ENCODE measurements around the gene NRROS. TPM values are rescaled to one million over a fixed set of nuclear protein-coding genes. Genes with fewer than 3 reads are reported as not detected.

The NRROS gene
- total RNA-seq, 2 donors from 2014 or later = 17.2 to 27.7 TPM

DNA sequence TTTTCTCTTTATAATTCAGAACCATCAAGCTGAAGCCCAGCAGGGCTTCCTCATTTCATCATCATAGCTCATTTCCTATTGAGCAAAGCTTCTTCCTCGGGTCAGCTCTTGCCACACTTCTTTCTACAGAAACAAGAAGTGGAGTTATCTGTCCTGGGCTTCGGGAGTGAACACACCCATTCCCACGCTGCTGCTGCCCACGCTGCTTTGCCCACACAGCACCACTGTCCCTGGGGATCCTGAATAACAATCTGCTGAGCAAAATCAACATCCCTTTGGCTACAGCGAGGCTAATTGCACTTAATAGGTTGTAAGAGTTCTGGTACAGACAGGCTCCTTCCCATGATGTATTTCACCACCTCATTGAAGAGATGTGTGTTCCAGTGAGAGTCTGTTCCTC lies 48.9 kb downstream of the NRROS start:
- DNase-seq (ENCODE audit: low spot score in 2 of 2) (no peak), ATAC-seq (no peak)
- Mint-ChIP-seq H3K36me3 (no peaks in the 10 kb centered on the region), H3K27ac (peak overlapping the region in 1 of 2 donors; percentile 29), H3K9me3 (no peaks in the 10 kb centered on the region)

GRCh38 chr3:196689941-196690660 lies 50.6 kb downstream of the NRROS start:
- Mint-ChIP-seq H3K27ac (no peak overlapping the region), H3K9me3 (no peaks in the 10 kb centered on the region), H3K36me3 (no peaks in the 10 kb centered on the region)
- DNase-seq (ENCODE audit: low spot score in 2 of 2) = no peak
- no peak for ATAC-seq

DNA sequence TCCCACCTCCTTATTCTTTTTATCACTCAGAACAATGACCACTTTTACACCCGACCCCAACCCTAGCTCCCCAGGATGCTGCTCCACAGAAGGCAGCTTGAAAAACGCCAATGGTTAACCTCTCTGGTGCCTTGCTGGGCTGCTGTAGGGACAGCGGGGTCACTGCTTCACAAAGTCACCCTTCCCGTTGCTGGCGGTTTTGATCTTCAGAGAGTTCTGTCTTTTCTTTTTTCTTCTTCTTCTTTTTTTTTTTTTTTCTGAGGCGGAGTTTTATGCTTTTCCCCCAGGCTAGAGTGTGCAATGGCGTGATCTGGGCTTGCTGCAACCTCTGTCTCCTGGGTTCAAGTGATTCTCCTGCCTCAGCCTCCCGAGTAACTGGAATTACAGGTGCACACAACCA lies 51.9 kb downstream of the NRROS start:
- Mint-ChIP-seq H3K9me3 (no peaks in the 10 kb centered on the region), H3K27ac (no peak overlapping the region), H3K36me3 (no peaks in the 10 kb centered on the region)
- no peak for ATAC-seq
- DNase-seq (ENCODE audit: low spot score in 2 of 2) = no peak

- DNase-seq (ENCODE audit: low spot score in 2 of 2) (peak in 1 of 2 donors; percentile 13), ATAC-seq (no peak)
- H3K36me3 Mint-ChIP-seq = no peaks in the 10 kb centered on the region
- H3K27ac Mint-ChIP-seq = no peak overlapping the region
- no peaks in the 10 kb centered on the region for H3K9me3 Mint-ChIP-seq
These were observed 54.7 kb downstream of the NRROS start for GRCh38 chr3:196694202-196694638.

- peak; percentile 14 to 54 for ATAC-seq
- H3K36me3 Mint-ChIP-seq = no peaks in the 10 kb centered on the region
- peak overlapping the region; percentile 69 to 96 for H3K27ac Mint-ChIP-seq
- DNase-seq (ENCODE audit: low spot score in 2 of 2) = no peak
- no peaks in the 10 kb centered on the region for H3K9me3 Mint-ChIP-seq
These were observed 55.7 kb downstream of the NRROS start for GRCh38 chr3:196694941-196695848.

DNA sequence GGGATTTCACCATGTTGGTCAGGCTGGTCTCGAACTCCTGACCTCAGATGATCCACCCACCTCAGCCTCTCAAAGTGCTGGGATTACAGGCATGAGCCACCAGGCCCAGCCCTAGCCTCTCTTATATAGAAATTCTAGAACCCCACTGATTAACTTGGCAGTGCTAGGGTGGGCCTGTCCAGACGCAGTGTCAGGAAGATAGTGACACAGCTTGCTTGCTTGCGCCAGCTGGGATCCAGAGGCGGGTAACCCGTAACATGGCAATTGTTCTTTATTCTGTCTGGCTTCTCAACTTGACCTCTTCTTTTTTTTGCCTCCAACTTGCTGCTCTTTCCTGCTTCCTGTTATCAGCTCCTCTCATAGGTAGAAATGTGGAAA lies 56.3 kb downstream of the NRROS start:
- peak overlapping the region; percentile 69 to 96 for H3K27ac Mint-ChIP-seq
- no peaks in the 10 kb centered on the region for H3K9me3 Mint-ChIP-seq
- no peaks in the 10 kb centered on the region for H3K36me3 Mint-ChIP-seq

DNA sequence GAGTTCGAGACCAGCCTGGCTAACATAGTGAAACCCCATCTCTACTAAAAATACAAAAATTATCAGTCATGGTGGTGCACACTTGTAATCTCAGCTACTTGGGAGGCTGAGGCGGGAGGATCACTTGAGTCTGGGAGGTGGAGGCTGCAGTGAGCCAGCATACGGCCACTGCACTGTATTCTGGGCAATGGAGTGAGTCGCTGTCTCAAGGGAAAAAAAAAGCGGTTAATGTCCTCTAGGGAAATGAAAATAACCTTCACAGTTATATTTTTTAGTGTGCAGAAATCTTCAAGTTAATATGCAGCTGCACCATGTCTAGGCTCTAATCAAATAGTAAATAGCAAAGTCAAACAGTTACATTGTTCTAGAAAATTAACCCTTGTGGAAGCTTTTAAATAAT lies 57.8 kb downstream of the NRROS start:
- H3K9me3 Mint-ChIP-seq = no peaks in the 10 kb centered on the region
- H3K27ac Mint-ChIP-seq = no peak overlapping the region
- no peak for DNase-seq (ENCODE audit: low spot score in 2 of 2)
- H3K36me3 Mint-ChIP-seq = no peaks in the 10 kb centered on the region
- no peak for ATAC-seq

More for the DNA sequence above, 56.3 kb downstream of the NRROS start:
- ATAC-seq = peak; percentile 34 to 75
- DNase-seq (ENCODE audit: low spot score in 2 of 2) = no peak

- no peak for ATAC-seq
- DNase-seq (ENCODE audit: low spot score in 2 of 2) = no peak
- Mint-ChIP-seq H3K9me3 (no peaks in the 10 kb centered on the region), H3K27ac (peak overlapping the region in 1 of 2 donors; percentile 6), H3K36me3 (no peaks in the 10 kb centered on the region)
These were observed 60.3 kb downstream of the NRROS start for GRCh38 chr3:196699749-196700148.

DNA sequence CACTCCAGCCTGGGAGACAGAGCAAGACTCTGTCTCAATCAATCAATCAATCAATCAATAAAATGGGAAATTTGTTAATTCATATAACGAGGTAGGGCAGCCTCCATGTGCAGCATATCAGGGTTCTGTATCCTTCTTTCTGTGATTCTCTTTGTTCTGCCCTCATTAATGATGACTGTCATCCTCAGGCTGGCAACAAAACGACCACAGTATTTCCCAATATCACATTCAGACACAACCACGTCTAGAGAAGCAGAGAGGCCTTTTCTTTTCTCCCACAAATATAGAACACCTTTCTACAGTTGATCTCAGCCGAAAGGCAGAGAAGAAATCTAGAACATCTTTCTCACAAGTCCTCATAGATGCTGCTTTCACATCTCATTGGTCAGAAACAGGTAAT lies 61.3 kb downstream of the NRROS start:
- H3K27ac Mint-ChIP-seq = no peak overlapping the region
- no peaks in the 10 kb centered on the region for H3K9me3 Mint-ChIP-seq
- no peak for ATAC-seq
- DNase-seq (ENCODE audit: low spot score in 2 of 2) = no peak
- H3K36me3 Mint-ChIP-seq = no peaks in the 10 kb centered on the region

DNA sequence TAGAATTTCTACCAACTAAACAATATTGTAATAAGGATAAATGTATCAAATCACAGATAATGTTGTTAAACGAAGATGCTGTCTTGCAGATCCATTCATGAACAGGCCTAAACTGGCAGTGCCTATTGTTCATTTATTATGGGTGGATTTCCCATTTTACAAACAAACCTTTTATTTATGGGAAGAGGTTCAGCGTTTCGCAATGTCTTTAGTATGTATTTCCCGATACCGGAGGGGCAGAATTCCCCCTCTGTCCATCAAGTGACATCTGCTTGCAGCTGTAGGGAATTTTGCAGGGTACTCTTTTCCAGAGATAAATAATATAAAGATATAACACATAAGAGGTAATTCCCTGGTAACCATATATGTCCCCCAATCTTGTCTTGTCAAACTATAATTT lies 66.8 kb downstream of the NRROS start:
- H3K36me3 Mint-ChIP-seq = peaks cover 0 to 1% of the 10 kb centered on the region in 2 donors
- no peak for DNase-seq (ENCODE audit: low spot score in 2 of 2)
- no peak overlapping the region for H3K27ac Mint-ChIP-seq
- H3K9me3 Mint-ChIP-seq = no peaks in the 10 kb centered on the region
- ATAC-seq = no peak

DNA sequence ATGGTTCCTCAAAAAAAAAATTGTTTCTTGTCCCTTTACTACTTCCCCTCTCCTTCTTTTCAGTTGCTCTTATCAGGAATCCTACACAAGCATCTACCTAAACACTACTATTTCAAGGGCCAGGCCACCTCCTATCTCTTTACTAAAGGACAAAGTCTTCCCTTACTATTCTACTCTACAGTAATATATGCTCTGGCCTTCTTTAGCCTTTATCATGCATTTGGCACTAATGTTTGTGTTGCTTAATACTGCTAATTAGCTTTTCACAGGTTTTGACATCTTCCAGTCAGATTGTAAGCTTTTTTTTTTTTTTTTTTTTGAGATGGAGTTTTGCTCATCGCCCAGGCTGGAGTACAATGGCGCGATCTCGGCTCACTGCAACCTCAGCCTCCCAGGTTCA lies 67.2 kb downstream of the NRROS start:
- peaks cover 0 to 5% of the 10 kb centered on the region in 2 donors for H3K36me3 Mint-ChIP-seq
- H3K9me3 Mint-ChIP-seq = no peaks in the 10 kb centered on the region
- no peak overlapping the region for H3K27ac Mint-ChIP-seq
- no peak for ATAC-seq
- no peak for DNase-seq (ENCODE audit: low spot score in 2 of 2)

DNA sequence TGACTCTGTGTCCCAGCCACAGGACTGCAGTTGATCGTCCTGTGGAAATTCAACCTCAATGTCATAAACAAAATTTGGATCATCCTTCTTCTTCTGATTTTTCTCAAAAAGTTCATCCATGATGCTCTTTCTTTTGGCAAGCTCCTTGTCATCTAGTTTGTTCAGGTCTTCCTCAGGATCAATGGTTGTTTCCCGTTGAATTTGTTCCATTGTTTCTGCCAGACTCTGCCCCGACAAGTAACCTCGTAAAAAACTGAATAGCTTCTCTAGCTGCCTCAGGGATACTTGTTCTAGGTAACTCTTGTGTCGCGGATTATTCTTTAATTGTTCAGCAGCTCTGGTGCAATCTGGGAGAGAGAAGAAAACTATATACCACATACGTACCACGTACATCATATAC lies 68.1 kb downstream of the NRROS start:
- H3K9me3 Mint-ChIP-seq = no peaks in the 10 kb centered on the region
- H3K36me3 Mint-ChIP-seq = peaks cover 0 to 7% of the 10 kb centered on the region in 2 donors
- DNase-seq (ENCODE audit: low spot score in 2 of 2) (no peak), ATAC-seq (no peak)
- peak overlapping the region in 1 of 2 donors; percentile 12 for H3K27ac Mint-ChIP-seq

GRCh38 chr3:196708467-196708866 lies 69.0 kb downstream of the NRROS start:
- Mint-ChIP-seq H3K9me3 (no peaks in the 10 kb centered on the region), H3K36me3 (peaks cover 5 to 16% of the 10 kb centered on the region in 2 donors), H3K27ac (no peak overlapping the region)
- DNase-seq (ENCODE audit: low spot score in 2 of 2) = no peak
- no peak for ATAC-seq

Other genes with a start within 250 kb of the NRROS start
- gene UBXN7, start 207.3 kb upstream of the NRROS start, total RNA-seq = 100 to 1,000 TPM in 1 of 2 donors, 10 to 100 TPM in 1; 78.1 to 101 TPM
- gene RNF168, start 135.9 kb upstream of the NRROS start, total RNA-seq = 10 to 100 TPM; 23.1 to 48.4 TPM
- gene SMCO1, start 124.3 kb upstream of the NRROS start, total RNA-seq = not detected
- 10 to 100 TPM; 16.2 to 23.2 TPM for gene WDR53, start 71.1 kb upstream of the NRROS start, total RNA-seq
- gene FBXO45, start 71.0 kb upstream of the NRROS start, total RNA-seq = 10 to 100 TPM; 14.9 to 15.4 TPM
- gene CEP19, start 72.6 kb downstream of the NRROS start, total RNA-seq = 1 to 10 TPM; 2.0 to 5.5 TPM
- 10 to 100 TPM; 38.0 to 46.1 TPM for gene PIGX, start 72.7 kb downstream of the NRROS start, total RNA-seq
- 100 to 1,000 TPM in 1 of 2 donors, 10 to 100 TPM in 1; 73.5 to 102 TPM for gene PAK2, start 100.2 kb downstream of the NRROS start, total RNA-seq
- gene SENP5, start 228.2 kb downstream of the NRROS start, total RNA-seq = 10 to 100 TPM; 29.1 to 37.0 TPM